GM12801 (cell line): Measurements from ENCODE around the gene MAP6D1.

Experiments used
- CTCF ChIP-seq: IDR thresholded peaks from one replicate; pipeline ENCODE4 v1.5.1; 2011; ENCODE audit warnings: control low read depth; ENCODE audit not compliant: insufficient read length; ENCODE audit errors: extremely low read depth

The MAP6D1 gene

GRCh38 chr3:183825456-183826161, at the start of gene MAP6D1:
MAP6D1 (minus strand) TSS chr3:183825577; CDS start chr3:183825547, 30 bp downstream.
- no peak for TF ChIP-seq CTCF

- TF ChIP-seq CTCF = no peak
Observed at GRCh38 chr3:183873914-183874313, 48.5 kb upstream of the MAP6D1 start.

- no peak for TF ChIP-seq CTCF
Observed at GRCh38 chr3:183871541-183871940, 46.2 kb upstream of the MAP6D1 start.

GRCh38 chr3:183870563-183870962, 45.2 kb upstream of the MAP6D1 start:
- no peak for TF ChIP-seq CTCF

- TF ChIP-seq CTCF = no peak
Observed at GRCh38 chr3:183868796-183869195, 43.4 kb upstream of the MAP6D1 start.

- TF ChIP-seq CTCF = no peak
Observed at GRCh38 chr3:183862610-183863009, 37.2 kb upstream of the MAP6D1 start.

GRCh38 chr3:183857863-183858262, 32.5 kb upstream of the MAP6D1 start:
- TF ChIP-seq CTCF = no peak
